HG02885 (cell line): ENCODE data around the gene LRRC74A.
A peak's percentile ranks its signal among the peaks of the same experiment; 100 is the strongest.

Experiments used
- ATAC-seq: cut with Tn5 transposase; IDR thresholded peaks from one replicate; pipeline ENCODE4 v1.9.1; 2021; ENCODE audit warnings: mild to moderate bottlenecking; ENCODE audit not compliant: unreplicated experiment, poor library complexity

The LRRC74A gene

DNA sequence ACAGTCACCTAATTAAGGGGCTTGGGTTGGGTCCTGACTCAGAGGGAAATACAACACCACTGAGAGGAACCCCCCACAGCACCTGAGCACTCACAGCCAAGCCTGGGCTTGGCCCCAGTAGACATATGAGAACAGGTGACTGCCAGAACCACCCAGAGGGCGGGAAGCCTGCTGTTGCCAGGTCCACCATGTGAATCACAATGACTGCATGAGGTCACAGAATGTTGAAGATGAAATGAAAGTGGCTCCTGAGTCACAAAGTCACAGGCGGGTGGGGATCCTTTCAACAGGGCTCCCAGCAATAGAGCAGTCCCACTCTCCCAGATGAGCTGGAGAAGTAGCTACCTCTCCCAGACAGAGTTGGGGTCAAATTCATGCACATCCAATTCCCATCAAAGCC, at the start of gene LRRC74A:
LRRC74A (plus strand) TSS at position 287 of the 400 bp plus-strand sequence. CDS start 290 bp downstream, outside the sequence.
- ATAC-seq, result no peak

DNA sequence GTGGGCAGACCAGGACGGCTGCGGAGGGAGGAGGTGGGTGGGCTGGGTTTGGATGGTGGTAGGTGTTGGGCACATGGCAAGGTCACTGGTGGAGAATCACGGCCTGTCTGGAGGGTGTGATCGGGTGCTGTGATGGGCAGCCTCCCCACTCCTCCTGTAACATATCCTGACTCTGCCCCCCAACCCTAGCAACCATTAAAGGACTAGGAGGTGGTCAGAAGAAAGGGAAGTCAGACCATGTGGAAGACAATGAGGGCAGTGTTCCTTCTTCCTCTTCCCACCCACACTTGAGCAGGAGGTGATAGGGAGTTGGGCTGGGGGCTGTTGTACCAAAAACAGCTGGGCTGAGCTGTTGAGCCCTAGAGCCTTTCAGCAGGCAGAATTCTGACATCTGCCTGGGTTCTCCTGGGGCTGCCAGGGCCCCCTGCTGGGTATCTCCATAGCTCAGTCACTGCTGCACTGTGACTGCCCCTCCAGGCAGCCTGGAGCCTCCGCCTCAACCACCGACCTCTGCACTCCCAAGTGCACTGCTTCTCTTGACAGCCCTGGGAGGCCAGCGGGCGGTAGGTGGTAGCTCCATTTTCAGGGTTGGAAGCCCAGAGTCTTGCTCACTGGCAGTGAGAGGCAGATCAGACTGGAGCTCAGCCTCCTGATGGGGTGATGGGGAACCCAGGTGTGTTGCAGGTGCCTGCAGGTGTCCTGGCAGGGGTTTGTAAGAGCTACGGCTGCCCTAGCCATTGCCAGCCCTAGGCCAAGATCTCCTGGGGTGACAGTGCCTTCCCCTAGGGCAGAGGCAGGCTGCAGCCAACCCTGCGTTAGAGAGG, 49.6 kb upstream of the LRRC74A start:
- ATAC-seq, result no peak

DNA sequence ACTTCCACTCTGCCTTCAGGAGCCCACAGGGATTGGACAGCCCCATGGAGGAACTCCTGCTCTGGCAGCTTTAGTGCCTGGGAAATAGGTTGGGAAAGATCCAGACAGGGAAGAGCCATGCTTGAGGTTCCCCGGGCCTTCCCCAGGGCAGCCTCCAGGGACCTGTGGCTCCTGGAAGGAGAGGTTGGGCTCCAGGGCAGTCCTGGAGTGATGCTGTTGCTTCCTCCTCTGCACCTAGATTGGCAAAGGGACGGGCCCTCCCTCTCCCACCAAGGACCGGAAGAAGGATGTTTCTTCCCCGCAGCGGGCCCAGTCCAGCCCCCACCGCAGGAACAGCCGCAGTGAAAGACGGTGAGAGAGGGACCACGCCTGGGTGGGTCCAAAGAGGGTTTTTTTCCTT, 48.5 kb upstream of the LRRC74A start:
- no peak for ATAC-seq

DNA sequence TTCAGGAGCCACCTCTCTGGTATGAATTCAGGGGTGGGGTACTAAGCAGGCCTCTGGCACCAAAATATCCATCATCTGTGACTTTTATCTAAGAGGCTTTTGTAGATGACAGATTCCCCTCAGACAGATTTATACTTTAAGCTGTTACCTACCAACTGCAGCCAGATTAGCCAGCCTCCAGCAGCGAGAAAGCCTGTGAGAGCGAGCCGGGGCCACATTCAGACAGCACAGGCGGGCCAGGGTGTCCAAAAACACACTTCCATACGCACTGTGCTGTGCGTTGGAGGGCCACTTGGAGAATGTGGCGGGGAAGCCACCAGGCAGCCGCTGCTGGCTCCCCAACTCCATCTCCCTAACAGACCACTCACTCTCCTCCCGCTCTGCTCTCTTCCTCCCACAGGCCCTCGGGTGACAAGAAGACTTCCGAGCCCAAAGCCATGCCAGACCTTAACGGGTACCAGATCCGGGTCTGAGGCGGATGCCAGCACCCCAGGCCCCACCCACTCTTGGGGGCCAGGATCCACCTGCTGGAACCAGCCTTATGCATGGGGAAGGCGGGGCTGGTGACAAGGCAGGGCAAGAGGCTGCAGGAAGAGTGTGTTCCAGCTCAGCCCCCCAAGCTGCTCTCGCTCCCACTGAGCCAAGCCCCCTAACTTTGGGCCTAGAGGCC, 47.5 kb upstream of the LRRC74A start:
- ATAC-seq, result no peak

DNA sequence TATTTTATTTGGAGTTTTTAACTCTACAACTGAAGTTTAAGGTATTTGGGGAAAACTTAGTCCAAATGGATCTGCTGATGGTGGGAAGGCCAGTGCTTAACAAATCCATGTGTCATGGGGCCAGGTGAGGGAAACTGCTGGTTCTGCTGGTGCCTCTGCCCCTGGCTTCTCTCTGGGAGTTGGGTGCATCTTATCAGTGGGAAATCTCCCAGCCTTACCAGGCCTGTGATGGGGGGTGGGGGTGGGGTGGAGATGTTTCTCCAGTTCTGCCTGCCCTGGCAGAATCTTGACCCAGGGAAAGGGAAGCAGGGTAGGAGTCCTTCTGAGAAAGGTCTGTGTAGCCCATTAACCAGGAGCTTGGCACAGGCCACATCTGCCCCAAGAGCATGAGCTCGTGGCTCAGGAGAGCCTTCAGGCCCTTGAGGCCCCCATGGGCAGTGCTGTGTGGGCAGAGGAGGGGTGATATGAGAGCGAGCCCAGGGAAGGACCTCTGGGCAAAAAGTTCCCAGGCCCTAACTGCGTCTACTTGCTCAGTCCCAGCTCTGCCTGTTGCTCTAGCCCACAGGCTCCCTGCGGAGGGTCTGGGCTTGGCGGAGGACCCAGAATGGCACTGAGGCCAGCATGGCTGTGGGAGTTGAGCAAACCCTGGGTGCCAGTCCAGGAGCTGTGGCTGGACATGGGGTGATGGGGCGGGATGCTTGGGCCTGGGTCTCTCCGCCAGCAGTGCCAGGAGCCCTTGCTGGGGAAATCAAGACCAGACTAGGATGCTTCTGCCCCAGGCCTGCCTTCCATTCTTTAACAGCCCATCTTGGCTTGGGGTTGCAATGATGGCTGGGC, 46.8 kb upstream of the LRRC74A start:
- no peak for ATAC-seq

DNA sequence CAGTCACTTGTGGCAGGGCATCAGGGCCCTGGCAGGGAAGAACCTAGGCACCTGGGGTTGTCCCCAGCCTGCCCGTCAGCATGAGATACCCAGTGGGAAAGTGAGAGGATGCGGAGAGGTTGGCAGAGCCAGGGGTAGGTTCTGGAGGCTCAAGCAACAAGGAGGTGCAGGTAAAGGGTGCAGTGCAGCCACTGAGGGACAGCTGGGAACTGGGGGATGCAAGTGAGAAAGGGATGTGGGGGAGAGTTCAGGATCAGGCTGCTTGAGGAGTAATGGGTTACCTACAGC, 46.2 kb upstream of the LRRC74A start:
- ATAC-seq, result no peak

DNA sequence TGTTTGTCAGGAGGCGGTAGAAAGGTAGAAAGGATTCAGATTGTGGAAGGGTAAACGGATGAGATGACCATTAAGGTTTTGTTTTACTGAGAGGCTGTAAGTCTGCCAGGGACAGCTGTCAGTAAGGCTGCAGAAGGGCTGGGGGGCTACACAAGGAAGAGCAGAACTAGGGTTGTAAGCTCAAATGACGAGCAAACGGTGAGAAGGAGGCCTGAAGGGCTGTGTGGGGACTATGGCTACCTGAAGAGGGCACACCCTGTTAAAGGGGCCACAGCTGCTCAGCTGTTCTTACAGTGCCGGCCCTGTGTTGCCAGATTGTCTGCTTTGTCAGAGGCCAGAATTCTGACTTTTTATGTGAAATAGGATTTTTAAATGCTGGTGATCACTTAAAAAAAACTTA, 45.8 kb upstream of the LRRC74A start:
- no peak for ATAC-seq

DNA sequence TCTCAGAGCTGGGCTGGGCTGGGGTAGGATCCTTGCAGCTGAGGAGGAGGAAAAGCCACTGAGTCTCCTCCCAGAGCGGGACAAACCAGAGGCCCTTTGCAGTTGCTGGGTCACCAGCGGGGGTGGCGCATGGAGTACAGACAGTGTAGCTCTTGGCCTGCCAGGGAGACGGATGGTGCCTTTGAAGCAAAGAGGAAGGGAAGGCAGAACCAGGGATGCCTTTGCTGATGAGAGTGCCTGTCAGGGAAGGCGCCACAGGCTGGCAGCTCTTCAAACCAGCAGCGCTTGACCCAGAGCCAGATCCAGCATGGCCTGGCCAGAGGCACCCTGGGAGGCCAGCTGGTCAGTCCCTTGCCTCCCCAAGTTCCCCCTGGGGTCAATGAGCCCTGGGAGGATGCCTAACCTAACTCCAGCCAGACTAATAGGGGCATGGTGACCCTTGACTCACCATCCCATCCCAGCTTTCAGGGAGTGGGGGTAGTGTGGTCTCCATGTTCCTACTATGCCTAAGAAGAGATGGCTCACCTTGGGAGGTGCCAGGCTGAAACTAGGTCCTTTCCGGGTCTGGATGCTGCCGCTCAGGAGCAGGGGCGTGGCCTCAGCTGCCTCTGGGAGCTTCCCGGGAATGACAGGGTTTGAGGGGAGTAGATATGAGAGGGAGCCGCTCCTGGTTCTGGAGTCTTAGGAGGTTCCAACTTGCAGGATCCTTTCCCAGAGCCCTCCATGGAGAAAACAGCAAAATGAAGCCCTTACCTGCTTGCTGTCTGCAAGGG, 45.1 kb upstream of the LRRC74A start:
- no peak for ATAC-seq

DNA sequence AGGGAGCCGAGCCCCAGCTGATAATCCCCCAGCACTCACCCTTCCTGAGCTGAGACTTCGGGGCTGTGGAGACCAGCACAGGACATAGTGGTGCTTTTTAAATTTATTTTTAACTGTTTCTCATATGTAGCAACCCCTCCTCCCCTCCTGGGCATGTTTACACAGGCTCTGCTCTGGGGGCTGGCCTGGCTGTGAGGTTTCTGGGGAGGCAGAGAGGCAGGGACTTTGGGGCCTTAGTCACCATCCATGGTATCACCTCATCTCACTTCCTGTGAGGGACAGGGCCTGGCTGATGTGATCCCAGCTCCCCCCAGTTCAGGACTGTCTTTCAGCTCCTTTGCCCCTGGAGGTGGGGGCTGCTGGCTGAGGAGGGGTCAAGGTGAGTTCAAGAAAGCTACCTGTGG, 44.6 kb upstream of the LRRC74A start:
- no peak for ATAC-seq

DNA sequence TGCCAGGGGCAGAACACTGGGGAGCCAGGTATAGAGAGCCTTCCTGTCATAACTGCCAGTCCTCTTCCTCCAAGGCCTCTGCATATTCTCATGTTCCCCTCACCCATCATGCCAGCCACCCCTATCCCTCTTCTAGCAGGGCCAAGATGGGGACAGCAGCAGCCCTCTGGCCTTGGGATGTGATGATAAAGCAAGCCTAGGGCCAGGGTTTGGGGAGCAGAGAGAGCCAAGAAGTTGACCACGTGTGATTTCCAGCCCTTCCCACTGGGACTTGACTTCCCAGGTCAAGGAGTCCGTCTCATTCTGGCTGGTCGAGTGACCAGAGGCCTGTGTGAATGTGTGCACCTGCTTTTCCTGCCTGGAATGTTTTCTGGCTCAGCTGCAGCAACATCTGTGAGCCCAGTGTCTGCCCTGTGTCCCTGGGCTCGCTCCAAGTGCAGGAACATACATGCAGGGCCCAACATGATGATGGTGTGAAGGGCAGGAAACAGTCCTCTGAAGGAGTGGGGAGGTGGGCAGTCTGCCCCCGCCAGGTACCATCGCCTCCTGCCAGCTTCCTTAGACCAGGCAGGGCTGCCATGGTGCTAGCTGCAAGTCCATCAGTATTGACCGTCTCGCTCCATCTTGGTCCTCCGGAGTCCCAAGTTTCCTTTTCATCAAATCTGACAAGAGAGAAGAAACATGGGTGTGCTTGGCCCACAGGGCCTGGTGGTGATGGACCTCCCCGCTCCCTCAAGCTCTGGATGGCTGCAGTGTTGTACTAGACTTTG, 43.9 kb upstream of the LRRC74A start:
- no peak for ATAC-seq

DNA sequence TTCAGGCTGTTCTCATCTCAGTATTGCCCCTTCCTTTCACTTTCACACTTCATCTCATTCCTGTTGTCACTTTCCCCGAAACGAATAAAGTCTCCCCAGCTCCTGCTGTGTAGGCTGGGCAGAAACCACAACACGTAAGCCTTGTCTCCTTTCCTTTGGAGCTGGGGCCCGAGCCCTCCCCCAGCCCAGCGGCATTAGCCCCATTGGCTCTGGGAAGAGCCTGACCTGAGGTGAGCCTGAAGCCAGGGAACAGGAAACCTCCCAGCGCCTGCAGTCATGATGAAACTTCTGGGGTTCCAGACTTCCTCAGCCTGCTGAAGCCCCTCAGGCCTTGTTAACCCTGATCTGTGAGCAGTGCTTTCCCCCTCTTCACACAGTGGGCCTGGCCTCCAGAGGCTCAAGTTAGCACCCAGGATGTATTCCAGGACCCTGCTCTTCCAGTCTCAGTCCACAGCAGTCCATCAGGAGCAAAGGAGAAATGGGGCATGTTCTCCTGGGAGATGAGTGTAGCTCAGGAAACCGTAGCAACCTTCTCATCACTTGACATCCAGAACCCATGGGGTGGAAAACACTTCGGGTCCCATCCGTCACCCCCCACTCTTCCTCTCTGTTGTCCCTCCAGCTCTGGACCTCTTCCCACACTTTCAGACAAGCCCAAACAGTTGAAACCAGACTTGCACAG, 43.2 kb upstream of the LRRC74A start:
- ATAC-seq, result no peak

DNA sequence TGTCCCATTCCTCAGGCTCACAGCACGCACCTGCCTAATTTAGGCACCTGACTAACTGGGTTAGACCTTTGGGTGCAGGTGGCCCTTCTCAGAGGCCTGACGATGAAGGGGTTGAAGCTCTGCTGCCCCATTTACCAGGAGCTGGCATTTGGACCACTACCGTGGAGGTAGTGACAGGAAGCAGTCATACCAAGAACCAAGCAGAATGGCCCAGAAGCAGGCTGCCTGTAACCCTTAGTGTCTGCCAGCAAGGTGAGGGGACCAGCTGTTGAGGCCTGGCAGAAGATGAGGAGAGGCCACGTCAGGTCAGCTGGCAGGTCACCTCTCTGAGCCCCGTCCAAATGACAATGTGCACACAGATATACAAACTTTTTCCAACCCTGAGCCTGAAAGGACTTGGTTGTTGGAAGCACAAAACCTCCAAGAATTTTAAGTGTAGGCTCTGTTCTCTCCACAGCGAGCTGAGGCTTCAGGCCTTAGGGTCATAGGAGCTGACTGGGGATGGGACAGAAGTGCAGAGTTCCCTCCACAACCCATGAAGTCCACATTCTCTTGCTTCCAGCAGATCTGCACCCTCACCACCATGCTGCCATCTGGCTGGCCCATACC, 41.8 kb upstream of the LRRC74A start:
- no peak for ATAC-seq

DNA sequence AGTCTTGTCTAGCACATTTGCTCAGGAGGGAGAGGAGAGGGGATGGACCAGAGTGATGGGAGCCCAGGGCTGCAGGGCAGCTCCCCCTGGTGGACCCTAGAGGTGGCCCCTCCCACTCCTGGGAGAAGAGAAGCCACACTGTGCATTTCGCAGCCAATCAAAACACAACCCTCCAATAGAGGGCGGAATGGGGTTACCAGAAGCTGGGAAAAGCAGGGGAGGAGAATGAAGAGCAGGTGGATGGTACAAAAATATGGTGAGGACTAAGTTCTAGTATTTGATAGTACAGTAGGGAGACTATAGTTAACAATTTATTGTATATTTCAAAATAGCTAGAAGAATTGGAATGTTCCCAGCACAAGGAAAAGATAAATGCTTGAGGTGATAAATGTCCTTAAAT, 41.3 kb upstream of the LRRC74A start:
- ATAC-seq, result peak; percentile 69

DNA sequence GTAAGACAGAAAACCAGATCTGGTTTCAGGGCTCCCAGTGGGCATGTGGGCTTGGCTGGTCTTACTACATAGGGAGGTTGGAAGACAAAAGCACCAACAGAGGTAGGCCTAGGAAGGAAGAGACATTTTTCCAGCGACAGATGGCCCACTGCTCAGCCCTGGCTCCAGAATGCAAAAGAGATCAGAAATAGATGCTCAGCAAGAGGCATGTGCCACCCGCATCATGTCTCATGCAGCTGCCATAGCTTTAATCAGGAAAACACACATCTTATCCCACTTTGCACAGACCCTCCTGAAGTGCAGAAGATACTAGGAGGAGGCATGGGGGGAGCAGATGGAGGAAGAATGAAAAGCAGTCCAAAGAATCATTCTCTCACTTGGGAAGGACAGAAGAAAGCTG, 39.6 kb upstream of the LRRC74A start:
- ATAC-seq, result no peak

DNA sequence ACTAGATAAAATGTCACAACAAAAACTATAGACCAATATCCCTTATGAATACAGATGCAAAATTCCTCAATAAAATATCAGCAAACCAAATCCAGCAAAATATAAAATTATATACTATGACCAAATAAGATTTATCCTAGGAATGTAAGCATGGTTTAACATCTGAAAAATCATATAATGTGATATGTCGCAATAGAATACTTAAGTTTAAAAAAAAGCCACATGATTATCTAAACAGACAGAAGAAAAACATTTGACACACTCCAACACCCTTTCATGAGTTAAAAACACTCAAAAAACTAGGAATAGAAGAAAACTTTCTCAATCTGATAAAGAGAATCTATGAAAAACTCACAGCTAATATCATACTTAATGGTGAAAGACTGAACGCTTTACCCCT, 33.8 kb upstream of the LRRC74A start:
- no peak for ATAC-seq

DNA sequence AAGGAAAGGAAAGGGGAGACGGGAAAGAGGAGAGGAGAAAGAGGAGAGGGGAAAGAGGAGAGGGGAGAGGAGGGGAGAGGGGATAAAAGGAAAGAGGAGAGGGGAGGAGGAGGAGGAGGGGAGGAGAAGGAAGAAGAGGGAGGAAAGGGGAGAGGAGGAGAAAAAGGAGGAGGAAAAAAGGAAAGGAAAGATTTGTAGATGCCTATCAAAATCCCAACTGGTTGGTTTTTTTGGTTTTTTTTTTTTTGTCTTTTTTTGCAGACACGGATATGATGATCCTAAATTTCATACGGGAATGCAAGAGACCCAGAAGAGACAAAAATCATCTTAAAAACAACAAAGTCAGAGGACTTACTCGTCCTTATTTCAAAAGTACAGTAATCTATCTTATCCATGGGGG, 32.9 kb upstream of the LRRC74A start:
- no peak for ATAC-seq

DNA sequence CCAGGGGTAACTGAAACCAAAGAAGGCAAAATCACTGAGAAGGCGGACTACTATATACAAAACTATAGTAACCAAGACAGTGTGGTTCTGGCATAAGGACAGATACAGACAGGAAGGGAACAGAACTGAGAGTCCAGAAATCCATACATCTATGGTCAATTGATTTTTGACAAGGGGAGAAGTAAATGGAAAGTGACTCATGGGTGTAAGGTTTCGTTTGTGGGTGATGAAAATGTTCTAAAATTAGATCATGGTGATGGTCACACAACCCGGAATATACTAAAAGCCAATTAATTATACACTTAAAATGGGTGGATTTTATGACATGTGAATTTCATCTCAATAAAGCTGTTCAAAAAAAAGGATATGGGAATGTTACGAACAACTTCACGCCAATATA, 32.3 kb upstream of the LRRC74A start:
- no peak for ATAC-seq

DNA sequence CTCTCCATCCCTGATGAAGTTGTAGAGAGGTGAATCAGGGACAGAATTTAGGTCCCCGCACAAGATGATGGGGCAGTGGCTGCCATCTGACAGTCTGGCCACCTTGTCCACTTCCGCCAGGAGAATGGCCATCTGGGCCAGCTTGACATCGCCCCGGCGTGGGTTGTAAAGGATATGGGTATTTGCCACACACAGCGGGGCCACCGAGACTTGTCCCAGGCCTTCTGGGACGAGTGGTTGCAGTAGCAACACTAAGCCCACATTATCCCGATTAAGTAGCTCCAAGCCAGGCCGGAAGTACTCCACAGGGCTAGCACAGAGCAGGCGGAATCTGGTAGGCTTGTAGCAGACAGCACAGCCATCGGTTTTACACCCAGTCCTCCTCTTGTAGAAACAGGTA, 19.8 kb upstream of the LRRC74A start:
- no peak for ATAC-seq

DNA sequence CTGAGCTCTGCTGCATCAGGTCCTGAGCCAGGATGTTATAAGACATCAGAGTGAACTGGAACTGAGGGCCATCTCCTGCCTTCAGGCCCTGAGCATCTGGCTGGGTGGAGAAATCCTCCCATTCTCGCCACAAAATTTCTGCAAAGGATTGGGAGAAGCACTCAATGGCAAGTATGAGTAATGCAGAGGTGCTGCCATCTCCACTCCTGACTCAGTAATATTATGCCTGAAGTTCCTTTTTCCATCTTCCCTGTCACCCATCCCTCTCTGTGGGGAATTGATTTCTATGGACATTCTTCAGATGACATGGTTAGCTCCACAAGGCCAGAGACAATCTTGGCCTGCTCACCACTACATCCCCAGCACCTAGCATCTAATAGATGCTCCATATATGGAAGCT, 18.2 kb upstream of the LRRC74A start:
- no peak for ATAC-seq
